Germinal center (tissue), 1 donor: ENCODE measurements around the gene MEAK7.

Source experiments
- DNase-seq: peaks from one replicate; pipeline ENCODE4 v3.0.0; 2012; ENCODE audit warnings: mixed read lengths, low spot score

The MEAK7 gene

GRCh38 chr16:84504420-84505248, at the start of gene MEAK7:
Gene MEAK7 (minus strand): TSS chr16:84504659. CDS start chr16:84498086, 6,573 bp downstream.
- DNase-seq, result peak; percentile 98

GRCh38 chr16:84553873-84554399, 49.5 kb upstream of the MEAK7 start:
- no peak for DNase-seq

- no peak for DNase-seq
Measured at GRCh38 chr16:84552135-84552534, 47.7 kb upstream of the MEAK7 start.

GRCh38 chr16:84550096-84550495, 45.6 kb upstream of the MEAK7 start:
- DNase-seq, result no peak

GRCh38 chr16:84548971-84549844, 44.7 kb upstream of the MEAK7 start:
- DNase-seq, result no peak

GRCh38 chr16:84548508-84548907, 44.0 kb upstream of the MEAK7 start:
- DNase-seq, result no peak

- no peak for DNase-seq
Measured at GRCh38 chr16:84547546-84548061, 43.1 kb upstream of the MEAK7 start.

- no peak for DNase-seq
Measured at GRCh38 chr16:84546669-84547545, 42.4 kb upstream of the MEAK7 start.

GRCh38 chr16:84545114-84545737, 40.8 kb upstream of the MEAK7 start:
- DNase-seq, result no peak

GRCh38 chr16:84544031-84544773, 39.7 kb upstream of the MEAK7 start:
- no peak for DNase-seq

- no peak for DNase-seq
Measured at GRCh38 chr16:84543253-84543652, 38.8 kb upstream of the MEAK7 start.

GRCh38 chr16:84541999-84542817, 37.7 kb upstream of the MEAK7 start:
- no peak for DNase-seq

- DNase-seq, result no peak
Measured at GRCh38 chr16:84540194-84540593, 35.7 kb upstream of the MEAK7 start.

GRCh38 chr16:84538222-84538840, 33.9 kb upstream of the MEAK7 start:
- no peak for DNase-seq

- DNase-seq, result no peak
Measured at GRCh38 chr16:84537491-84538151, 33.2 kb upstream of the MEAK7 start.

GRCh38 chr16:84535851-84536250, 31.4 kb upstream of the MEAK7 start:
- DNase-seq, result no peak

GRCh38 chr16:84535408-84535807, 30.9 kb upstream of the MEAK7 start:
- no peak for DNase-seq

GRCh38 chr16:84534815-84535214, 30.4 kb upstream of the MEAK7 start:
- no peak for DNase-seq
